Brain pericyte (primary cell): ENCODE results near the gene PIM2.
A peak's percentile ranks its signal among the peaks of the same experiment; 100 is the strongest.

ENCODE experiments used
- DNase-seq: peaks from one replicate; pipeline ENCODE4 v3.0.0-alpha.2; 2012; ENCODE audit warnings: low read depth, low spot score

PIM2 gene

GRCh38 chrX:48918643-48919340 lies at the start of gene PIM2:
Gene PIM2 (minus strand): TSS chrX:48919024. CDS start chrX:48918834, 190 bp downstream.
- DNase-seq: no peak

GRCh38 chrX:48968377-48968776 lies 49.6 kb upstream of the PIM2 start:
- DNase-seq: no peak

- DNase-seq: no peak
Observed at GRCh38 chrX:48966796-48967579, 48.2 kb upstream of the PIM2 start.

- DNase-seq: no peak
Observed at GRCh38 chrX:48965959-48966358, 47.1 kb upstream of the PIM2 start.

GRCh38 chrX:48961585-48962091 lies 42.8 kb upstream of the PIM2 start:
- DNase-seq: no peak

- no peak for DNase-seq
Observed at GRCh38 chrX:48960291-48960690, 41.5 kb upstream of the PIM2 start.

GRCh38 chrX:48958635-48959094 lies 39.8 kb upstream of the PIM2 start:
- DNase-seq: no peak

- peak; percentile 93 for DNase-seq
Observed at GRCh38 chrX:48957827-48958634, 39.2 kb upstream of the PIM2 start.

GRCh38 chrX:48957477-48957826 lies 38.6 kb upstream of the PIM2 start, which contains the start of gene OTUD5:
Gene OTUD5 (minus strand): TSS chrX:48957607. CDS start chrX:48957570, 37 bp downstream.
- no peak for DNase-seq

GRCh38 chrX:48956728-48957414 lies 38.0 kb upstream of the PIM2 start:
- no peak for DNase-seq

GRCh38 chrX:48948589-48948988 lies 29.8 kb upstream of the PIM2 start:
- no peak for DNase-seq

GRCh38 chrX:48945517-48946348 lies 26.9 kb upstream of the PIM2 start:
- no peak for DNase-seq

GRCh38 chrX:48942895-48943294 lies 24.1 kb upstream of the PIM2 start:
- DNase-seq: no peak

- DNase-seq: no peak
Observed at GRCh38 chrX:48940404-48940955, 21.7 kb upstream of the PIM2 start.

GRCh38 chrX:48939524-48940228 lies 20.9 kb upstream of the PIM2 start:
- no peak for DNase-seq

- DNase-seq: no peak
Observed at GRCh38 chrX:48938721-48939425, 20.0 kb upstream of the PIM2 start.

- no peak for DNase-seq
Observed at GRCh38 chrX:48937054-48937907, 18.5 kb upstream of the PIM2 start.
